HEK293T (cell line): Measurements from ENCODE around the gene ESR2.

Source experiments
- CTCF ChIA-PET: fragments of 350-600 bp; formaldehyde crosslinking; extraction: SDS; loops from one replicate; lab custom pipeline; 2021; ENCODE audit warnings: antibody characterized with exemption, inconsistent platforms; lab: Yijun Ruan, JAX
- POLR2A ChIA-PET: fragments of 350-600 bp; formaldehyde crosslinking; extraction: SDS; loops from one replicate; lab custom pipeline; 2020; ENCODE audit warnings: antibody characterized with exemption, inconsistent platforms; lab: Yijun Ruan, JAX
- DNase-seq: peaks from one replicate; pipeline ENCODE4 v3.0.0; 2012; ENCODE audit warnings: mixed read lengths; ENCODE audit errors: extremely low spot score
- ARNT ChIP-seq: fragments of 450-650 bp; IDR thresholded peaks from 2 replicates; pipeline ENCODE4 v1.6.1; 2017; ENCODE audit warnings: mild to moderate bottlenecking
- BHLHE40 ChIP-seq: fragments of 450-650 bp; IDR thresholded peaks from 2 replicates; pipeline ENCODE4 v1.6.1; 2016; ENCODE audit warnings: mild to moderate bottlenecking, moderate library complexity, borderline replicate concordance
- CTBP1 ChIP-seq: fragments of 450-650 bp; IDR thresholded peaks from 2 replicates; pipeline ENCODE4 v1.6.1; 2016; ENCODE audit warnings: borderline replicate concordance
- ELF4 ChIP-seq: fragments of 450-650 bp; IDR thresholded peaks from 2 replicates; pipeline ENCODE4 v1.6.1; 2017; ENCODE audit warnings: antibody characterized with exemption
- FOXA1 ChIP-seq: fragments of 450-650 bp; IDR thresholded peaks from 2 replicates; pipeline ENCODE4 v1.6.1; 2016; ENCODE audit warnings: mild to moderate bottlenecking
- FOXK2 ChIP-seq: fragments of 450-650 bp; IDR thresholded peaks from 2 replicates; pipeline ENCODE4 v1.6.1; 2016; ENCODE audit warnings: mild to moderate bottlenecking
- FOXM1 ChIP-seq: fragments of 450-650 bp; IDR thresholded peaks from 2 replicates; pipeline ENCODE4 v1.6.1; 2017; ENCODE audit warnings: mild to moderate bottlenecking, borderline replicate concordance
- HDGF ChIP-seq: fragments of 450-650 bp; IDR thresholded peaks from 2 replicates; pipeline ENCODE4 v1.6.1; 2017; ENCODE audit warnings: antibody characterized with exemption, borderline replicate concordance
- L3MBTL2 ChIP-seq: fragments of 450-650 bp; conservative IDR thresholded peaks from 2 replicates; pipeline ENCODE4 v1.6.1; 2016; ENCODE audit warnings: mild to moderate bottlenecking
- LEF1 ChIP-seq: fragments of 450-650 bp; IDR thresholded peaks from 2 replicates; pipeline ENCODE4 v1.6.1; 2017; ENCODE audit warnings: mild to moderate bottlenecking, borderline replicate concordance
- NFRKB ChIP-seq: fragments of 450-650 bp; IDR thresholded peaks from 2 replicates; pipeline ENCODE4 v1.6.1; 2016; ENCODE audit warnings: mild to moderate bottlenecking, moderate library complexity
- SP1 ChIP-seq: fragments of 450-650 bp; IDR thresholded peaks from 2 replicates; pipeline ENCODE4 v1.6.1; 2017
- SUZ12 ChIP-seq: fragments of 450-650 bp; IDR thresholded peaks from 2 replicates; pipeline ENCODE4 v1.6.1; 2016; ENCODE audit warnings: mild to moderate bottlenecking
- TARDBP ChIP-seq: fragments of 450-650 bp; IDR thresholded peaks from 2 replicates; pipeline ENCODE4 v1.6.1; 2016
- ZNF384 ChIP-seq: fragments of 450-650 bp; IDR thresholded peaks from 2 replicates; pipeline ENCODE4 v1.6.1; 2016
- TF ChIP-seq, protein P1 (sequence below): fragments of 450-650 bp; IDR thresholded peaks from 2 replicates; pipeline ENCODE4 v1.6.1; 2016

The ESR2 gene

GRCh38 chr14:64294672-64295413 lies 672 bp upstream of the ESR2 start:
- no peak for TF ChIP-seq FOXA1
- no peak for TF ChIP-seq ARNT
- no peak for TF ChIP-seq FOXK2
- TF ChIP-seq TARDBP, result no peak
- TF ChIP-seq SP1, result no peak
- no peak for TF ChIP-seq ZNF384
- no peak for TF ChIP-seq NFRKB
- TF ChIP-seq HDGF, result no peak
- TF ChIP-seq L3MBTL2, result no peak
- no peak for TF ChIP-seq BHLHE40
- peak; percentile 81 for DNase-seq
- ChIA-PET POLR2A (no interaction called here), CTCF (interaction anchor here (0.6 to 3.2 kb wide), 13 partner anchors 9 to 660 kb away, joined by 3 to 25 read pairs (median 3); no protein-coding TSS in a partner anchor)

DNA sequence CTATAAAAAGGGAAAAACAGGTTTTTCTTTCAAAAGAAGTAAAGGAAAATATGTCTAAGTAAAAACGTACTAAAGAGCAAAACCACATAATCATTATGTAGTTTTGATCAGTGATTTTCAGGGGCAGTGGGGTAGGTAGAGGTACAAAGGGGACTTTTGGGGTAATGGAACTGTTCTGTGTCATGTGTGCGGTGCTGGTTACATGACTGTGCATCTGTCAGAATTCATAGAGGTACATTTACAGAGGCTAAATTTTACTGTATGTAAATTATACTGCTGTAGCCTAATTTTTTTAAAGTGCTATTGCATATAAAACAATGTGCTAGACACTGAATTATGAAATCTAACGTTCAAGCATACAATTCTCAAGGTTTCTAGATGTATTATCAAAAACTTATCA lies 2.0 kb downstream of the ESR2 start:
- ChIA-PET CTCF (no interaction called here), POLR2A (no interaction called here)
- no peak for TF ChIP-seq FOXA1
- no peak for TF ChIP-seq FOXK2
- no peak for TF ChIP-seq SUZ12
- TF ChIP-seq CTBP1, result no peak
- TF ChIP-seq ARNT, result no peak
- TF ChIP-seq LEF1, result no peak
- no peak for TF ChIP-seq ZNF384
- no peak for TF ChIP-seq BHLHE40
- no peak for TF ChIP-seq NFRKB
- no peak for TF ChIP-seq L3MBTL2
- TF ChIP-seq TARDBP, result no peak
- TF ChIP-seq SP1, result no peak
- TF ChIP-seq, protein P1, sequence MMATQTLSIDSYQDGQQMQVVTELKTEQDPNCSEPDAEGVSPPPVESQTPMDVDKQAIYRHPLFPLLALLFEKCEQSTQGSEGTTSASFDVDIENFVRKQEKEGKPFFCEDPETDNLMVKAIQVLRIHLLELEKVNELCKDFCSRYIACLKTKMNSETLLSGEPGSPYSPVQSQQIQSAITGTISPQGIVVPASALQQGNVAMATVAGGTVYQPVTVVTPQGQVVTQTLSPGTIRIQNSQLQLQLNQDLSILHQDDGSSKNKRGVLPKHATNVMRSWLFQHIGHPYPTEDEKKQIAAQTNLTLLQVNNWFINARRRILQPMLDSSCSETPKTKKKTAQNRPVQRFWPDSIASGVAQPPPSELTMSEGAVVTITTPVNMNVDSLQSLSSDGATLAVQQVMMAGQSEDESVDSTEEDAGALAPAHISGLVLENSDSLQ, result no peak
- no peak for TF ChIP-seq ELF4
- DNase-seq, result no peak

- CTCF ChIA-PET, result interaction anchor here (0.6 kb wide), 1 partner anchor 534 kb away, joined by 4 read pairs; no protein-coding TSS in a partner anchor
- POLR2A ChIA-PET, result no interaction called here
- DNase-seq, result no peak
- no peak for TF ChIP-seq BHLHE40
- no peak for TF ChIP-seq HDGF
- no peak for TF ChIP-seq NFRKB
- no peak for TF ChIP-seq FOXK2
- no peak for TF ChIP-seq SP1
- no peak for TF ChIP-seq FOXA1
- no peak for TF ChIP-seq CTBP1
- TF ChIP-seq L3MBTL2, result no peak
- TF ChIP-seq TARDBP, result no peak
- TF ChIP-seq, protein P1, result no peak
- TF ChIP-seq ZNF384, result no peak
- no peak for TF ChIP-seq LEF1
- no peak for TF ChIP-seq ELF4
- TF ChIP-seq ARNT, result no peak
These were observed 4.6 kb downstream of the ESR2 start for GRCh38 chr14:64289571-64289970.

DNA sequence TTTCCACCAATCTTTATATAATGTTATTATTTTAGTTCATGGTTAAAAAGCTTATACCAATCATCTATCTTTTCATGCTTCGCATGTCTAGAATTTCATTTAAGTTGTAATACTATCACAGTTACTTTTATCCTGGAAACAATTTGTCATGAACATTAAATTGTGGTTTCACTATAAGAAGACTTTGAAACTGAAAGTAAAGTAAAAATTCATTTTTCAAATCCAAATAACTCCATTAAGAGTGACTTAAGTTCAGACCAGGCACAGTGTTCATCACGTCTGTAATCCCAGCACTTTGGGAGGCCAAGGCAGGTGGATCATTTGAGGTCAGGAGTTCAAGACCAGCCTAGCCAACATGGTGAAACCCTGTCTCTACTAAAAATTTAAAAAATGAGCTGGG lies 12.4 kb downstream of the ESR2 start:
- ChIA-PET POLR2A (no interaction called here), CTCF (interaction anchor here (0.6 kb wide), 1 partner anchor 549 kb away, joined by 4 read pairs; no protein-coding TSS in a partner anchor)
- TF ChIP-seq ZNF384 (no peak), SP1 (no peak), FOXA1 (no peak), HDGF (no peak), ARNT (no peak)
- TF ChIP-seq, protein P1, result no peak
- no peak for DNase-seq

DNA sequence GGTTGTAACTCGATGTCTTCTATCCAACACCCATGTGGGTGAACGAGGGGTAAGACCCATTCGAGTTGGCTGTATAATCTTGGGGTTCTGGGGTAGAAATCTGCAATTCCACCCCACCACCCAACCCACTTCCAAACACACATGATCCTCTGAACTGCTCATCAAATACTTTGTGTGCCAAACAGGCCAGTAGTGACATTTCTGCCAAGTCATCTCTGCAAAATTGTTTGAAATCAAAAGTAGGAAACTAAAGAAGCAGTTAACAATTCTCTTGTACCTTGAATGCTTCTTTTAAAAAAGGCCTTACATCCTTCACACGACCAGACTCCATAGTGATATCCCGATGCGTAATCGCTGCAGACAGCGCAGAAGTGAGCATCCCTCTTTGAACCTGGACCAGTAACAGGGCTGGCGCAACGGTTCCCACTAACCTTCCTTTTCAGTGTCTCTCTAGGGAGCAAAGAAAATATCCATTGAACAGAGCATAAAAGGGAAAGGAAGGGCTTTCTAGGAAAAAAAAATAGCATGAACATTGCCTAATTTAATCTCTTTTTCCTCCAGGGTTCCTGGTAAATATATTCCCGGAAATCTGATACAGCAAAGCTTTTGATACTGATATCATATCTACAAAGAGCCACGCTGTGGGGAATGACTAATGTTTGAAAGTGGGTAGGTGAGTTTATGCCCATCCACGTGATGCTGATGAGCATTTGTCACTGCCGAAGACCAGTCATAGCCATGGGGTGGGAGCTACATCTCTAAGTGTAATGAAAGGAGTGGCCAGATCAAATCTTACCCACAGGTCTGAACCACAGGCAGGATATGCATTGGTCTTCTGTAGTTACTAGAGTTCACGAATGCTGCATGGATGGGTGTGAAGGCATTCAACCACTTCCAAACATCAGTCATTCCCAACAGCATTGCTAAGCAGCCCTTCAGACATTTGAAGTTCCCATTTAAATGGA lies 14.2 kb downstream of the ESR2 start:
- TF ChIP-seq ELF4 (no peak), ZNF384 (no peak), BHLHE40 (no peak), SUZ12 (no peak), ARNT (no peak), NFRKB (no peak)
- no peak for DNase-seq
- CTCF ChIA-PET, result interaction anchor here (0.6 kb wide), 1 partner anchor 1419 kb away, joined by 5 read pairs; no protein-coding TSS in a partner anchor
- POLR2A ChIA-PET, result no interaction called here

DNA sequence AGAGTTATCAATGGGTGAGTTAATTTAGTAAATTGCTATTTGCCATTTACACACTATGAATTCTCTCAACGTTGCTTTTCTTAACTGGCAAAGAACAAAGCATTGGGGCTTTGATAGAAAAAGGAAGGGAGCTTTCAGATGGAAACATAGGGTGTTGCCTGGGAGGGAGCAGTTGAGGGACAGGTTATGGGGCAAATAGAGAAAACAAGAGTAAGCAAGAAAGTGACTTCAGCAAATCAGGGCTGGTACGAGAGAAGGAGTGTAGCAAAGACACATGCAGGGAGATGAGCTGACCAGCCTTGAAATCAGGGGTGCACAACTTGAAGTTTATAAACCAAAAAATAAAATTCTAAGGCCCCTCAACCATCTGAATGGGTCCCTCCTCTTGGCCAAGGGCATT lies 15.7 kb downstream of the ESR2 start:
- TF ChIP-seq TARDBP (no peak), FOXA1 (no peak), FOXK2 (no peak), SP1 (no peak), NFRKB (no peak), ELF4 (no peak), FOXM1 (no peak), HDGF (no peak), CTBP1 (no peak), ARNT (no peak), SUZ12 (no peak), ZNF384 (no peak), LEF1 (no peak), L3MBTL2 (no peak), BHLHE40 (no peak)
- TF ChIP-seq, protein P1, result no peak
- no peak for DNase-seq
- ChIA-PET POLR2A (no interaction called here), CTCF (no interaction called here)
